HPDE6-E6E7 (cell line): ENCODE measurements around the gene FGF1.
A peak's percentile ranks its signal among the peaks of the same experiment; 100 is the strongest.

Experiments
- DNase-seq: peaks from one replicate; pipeline ENCODE4 v3.0.0; 2011; ENCODE audit warnings: missing footprints; ENCODE audit errors: extremely low spot score

FGF1 gene

DNA sequence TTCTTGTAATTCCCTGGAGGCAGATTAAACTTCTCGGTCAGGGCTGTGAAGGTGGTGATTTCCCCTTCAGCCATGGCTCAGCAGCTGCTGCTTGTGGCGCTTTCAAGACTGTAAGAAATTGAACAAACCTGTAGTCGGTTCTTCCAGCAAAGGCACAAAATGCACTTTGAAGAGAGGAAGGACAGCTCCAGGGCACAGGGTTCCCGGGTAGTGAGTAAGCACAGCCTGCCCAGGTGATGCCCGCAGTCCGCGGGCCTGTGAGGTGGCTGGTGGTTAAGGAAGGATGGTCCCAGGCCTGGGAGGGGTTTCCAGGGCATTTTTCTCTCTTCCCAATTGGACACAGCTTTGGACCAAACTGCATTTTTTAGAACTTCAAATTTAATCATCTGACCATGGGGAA lies 71.8 kb downstream of the FGF1 start:
- DNase-seq = no peak

DNA sequence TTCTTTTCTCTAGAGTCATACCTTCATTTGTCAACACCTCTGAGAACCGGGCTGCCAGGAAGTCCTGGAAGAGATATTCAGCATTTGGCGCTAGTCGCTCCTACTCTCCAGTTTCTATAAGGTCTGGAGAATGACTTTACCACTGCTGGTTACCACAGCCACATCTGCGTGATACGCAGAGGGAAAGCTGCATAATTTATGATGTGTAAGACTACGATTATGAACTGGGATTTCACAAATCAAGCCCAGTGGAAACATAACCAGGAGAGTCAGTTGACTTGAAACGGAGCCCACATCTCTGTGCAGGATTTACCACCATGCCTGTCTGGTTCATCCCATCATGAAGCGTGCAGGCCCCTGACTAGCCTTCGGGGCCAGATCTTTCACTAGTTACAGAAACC lies 72.6 kb downstream of the FGF1 start:
- DNase-seq = no peak

DNA sequence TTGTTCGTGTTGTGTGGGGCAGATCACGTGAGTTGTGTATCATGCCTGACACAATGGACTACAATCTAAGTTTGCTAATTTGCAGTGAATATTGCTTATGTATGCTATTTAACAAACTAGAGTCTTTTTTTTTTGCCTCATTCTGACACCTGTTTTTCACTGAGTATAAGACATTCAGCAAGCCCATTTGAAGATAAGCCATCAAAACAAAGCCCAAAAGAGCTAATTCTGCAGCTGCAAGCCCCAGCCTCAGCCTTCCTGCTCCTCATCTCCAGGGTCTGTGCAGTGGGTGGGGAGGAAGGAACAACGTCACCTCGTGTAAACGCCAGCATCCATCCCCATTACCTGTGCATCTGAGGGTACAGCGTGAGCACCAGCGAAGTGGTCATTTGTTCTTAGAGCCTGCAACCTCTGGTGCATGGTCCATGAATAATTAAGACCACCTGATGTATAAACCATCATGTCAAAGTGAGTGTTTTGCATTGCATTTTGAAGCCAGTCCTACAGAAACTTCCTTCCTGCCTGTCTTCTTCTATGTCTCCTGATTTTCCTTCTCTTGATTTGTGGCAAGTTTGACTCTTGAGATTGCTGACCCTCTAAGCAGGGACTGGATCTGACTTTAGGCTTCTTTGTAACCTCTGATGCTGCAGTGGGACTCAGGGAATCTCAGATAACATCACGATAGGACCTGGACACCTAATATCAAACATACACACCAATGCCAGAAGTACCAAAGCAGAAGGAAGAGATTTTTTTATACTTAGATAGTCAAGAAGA lies 73.2 kb downstream of the FGF1 start:
- no peak for DNase-seq

DNA sequence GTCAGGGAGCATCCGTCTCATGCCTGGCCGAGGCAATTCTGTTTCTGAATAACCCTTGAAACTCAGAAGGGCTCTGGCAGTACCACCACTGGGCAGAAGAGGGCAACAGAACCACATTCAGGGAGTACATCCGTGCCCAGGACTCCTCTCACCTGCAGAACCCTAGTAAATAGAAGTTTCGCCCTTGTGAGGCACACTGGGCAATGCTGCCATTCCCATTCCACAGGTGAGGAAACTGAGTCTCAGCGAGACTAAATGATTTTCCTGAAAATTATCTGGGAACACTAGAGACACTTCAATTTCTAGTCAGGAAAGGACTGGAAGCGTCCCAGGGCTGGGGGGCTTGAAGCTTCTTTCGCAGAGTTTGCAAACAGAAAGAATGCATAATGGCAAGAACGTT lies 74.7 kb downstream of the FGF1 start:
- DNase-seq = peak; percentile 70

DNA sequence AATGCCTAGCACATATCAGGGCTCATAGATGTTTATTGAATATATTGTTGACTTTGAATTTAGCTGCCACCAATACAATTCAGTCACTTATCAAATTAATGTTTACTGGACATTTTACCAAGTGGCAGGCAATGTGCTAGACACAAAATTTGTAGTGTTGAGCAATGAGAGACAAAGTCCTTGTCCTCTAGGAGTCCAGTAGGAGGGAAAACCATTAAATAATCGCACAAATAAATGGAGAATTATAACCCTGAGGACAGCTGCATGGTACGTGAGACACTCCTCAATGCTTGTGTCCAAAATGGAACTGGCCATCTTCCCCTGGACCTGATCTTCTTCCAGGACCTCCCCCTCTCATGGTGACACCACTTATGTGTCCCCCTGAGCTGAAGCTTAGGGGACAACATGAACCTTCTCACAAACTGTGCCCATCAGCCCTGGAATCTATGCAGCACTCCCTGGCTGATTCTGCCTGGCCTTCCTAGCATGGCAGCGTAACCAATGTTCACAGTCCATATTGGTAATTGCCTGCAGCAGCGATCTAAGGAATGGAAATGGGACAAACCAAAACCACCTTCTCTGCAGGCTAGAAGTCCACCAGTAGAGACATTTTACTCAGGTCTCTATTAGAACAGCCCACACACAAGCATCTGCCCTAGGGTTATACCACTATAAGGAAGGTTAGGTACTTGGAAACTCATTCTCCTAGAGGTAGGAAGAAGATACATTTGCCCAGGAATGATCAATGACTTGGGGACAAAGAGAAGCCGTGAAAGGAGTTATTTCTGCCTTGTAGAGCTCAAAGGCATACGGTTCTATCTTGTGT lies 75.5 kb downstream of the FGF1 start:
- DNase-seq = no peak

GRCh38 chr5:142609142-142609541 lies 76.7 kb downstream of the FGF1 start:
- DNase-seq = no peak

DNA sequence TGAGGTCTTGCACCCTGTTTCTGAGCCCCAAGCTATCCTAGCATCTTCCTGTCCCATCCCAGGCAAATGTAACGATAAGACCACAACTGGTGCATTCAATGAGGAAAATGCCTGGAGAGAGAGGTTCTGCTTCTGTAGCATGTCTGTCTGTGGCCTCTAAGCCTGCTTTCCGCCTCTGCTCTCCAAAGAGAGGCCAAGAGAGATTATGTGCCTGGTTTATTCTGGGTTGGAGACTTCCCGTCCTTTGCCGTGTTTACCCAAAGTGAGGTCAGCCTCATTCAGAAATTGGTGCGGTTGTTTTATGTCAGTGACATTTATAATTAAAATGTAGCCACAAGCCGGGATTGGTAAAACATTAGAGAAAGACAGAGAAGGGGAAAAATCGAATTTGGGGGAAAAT lies 77.8 kb downstream of the FGF1 start:
- DNase-seq = no peak

DNA sequence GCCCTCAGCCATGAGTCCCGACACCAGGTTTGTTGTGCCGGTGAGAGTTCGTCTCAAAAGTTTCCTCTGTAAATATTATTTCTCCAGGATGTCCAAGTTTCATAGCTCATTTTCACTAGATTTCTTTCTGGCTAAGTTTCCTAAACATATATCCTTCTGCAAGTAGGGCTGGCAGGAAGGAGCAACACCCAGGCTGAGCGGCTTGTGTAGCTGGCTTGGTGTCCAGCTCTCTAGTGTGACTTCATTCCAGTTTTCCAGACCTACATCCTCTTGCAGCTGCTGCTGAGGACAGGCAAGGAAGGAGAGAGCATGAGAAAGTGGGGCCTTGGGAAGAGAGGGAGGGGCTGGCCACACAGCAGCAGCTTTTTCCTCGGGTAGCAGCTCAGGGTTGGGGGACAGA lies 80.3 kb downstream of the FGF1 start:
- no peak for DNase-seq

GRCh38 chr5:142602720-142603245 lies 83.1 kb downstream of the FGF1 start:
- DNase-seq = peak; percentile 74

GRCh38 chr5:142601432-142601831 lies 84.5 kb downstream of the FGF1 start:
- DNase-seq = no peak

- no peak for DNase-seq
Measured at GRCh38 chr5:142600611-142601358, 85.1 kb downstream of the FGF1 start.

DNA sequence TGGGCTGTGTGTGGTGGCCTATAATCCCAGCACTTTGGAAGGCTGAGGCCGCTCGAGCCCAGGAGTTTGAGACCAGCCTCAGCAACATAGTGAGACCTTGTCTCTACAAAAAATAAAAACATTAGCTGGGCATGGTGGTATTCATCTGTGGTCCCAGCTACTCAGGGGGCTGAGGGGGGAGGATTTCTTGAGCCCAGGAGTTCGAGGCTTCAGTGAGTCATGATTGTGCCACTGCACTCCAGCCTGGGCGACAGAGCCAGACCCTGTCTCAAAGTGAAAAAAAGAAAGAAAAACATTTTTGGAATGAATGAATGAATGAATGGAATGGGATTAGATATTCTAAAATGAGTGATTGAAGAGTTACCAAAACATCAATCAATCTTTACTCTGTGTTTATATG lies 85.8 kb downstream of the FGF1 start:
- DNase-seq = no peak

GRCh38 chr5:142598338-142598700 lies 87.6 kb downstream of the FGF1 start:
- no peak for DNase-seq

- peak; percentile 60 for DNase-seq
Measured at GRCh38 chr5:142597546-142598337, 88.1 kb downstream of the FGF1 start.

GRCh38 chr5:142597025-142597424 lies 88.9 kb downstream of the FGF1 start:
- no peak for DNase-seq

GRCh38 chr5:142592365-142592764 lies 93.5 kb downstream of the FGF1 start:
- DNase-seq = no peak

DNA sequence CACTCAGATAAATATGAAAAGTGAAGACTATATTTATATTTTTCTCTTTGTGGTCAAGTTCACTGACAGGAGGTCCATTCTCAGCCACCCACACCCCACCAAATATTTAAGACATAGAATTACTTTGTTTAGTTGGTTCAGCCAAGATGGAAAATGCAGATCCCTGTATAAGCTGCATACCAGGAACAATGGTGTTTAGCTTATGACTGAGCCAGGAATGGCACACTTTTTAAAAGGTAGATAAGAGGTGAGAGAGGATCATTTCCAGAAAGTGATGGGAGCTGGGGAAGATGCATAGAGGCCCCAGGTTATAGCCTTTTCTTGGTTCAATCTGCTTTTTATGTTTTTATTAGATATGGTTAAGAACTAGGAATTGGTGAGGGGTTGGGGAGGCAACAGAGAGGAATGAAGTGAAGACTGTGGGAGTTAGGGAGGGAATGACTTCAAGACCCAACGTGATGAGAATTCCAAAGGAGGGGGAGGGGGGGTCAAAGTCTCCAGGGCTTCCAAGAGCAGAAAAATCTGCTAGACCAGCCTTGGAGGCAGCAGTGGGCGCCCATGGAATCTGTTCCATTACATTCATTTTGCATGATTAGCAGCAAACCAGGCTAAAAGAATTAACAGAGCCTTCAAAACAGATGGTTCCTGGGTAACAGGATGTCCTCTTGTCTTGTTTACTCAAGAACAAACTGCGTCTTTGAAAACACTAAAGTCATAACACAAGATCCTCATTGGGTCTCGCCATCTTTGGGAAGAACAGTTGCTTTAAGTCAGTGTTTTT lies 95.2 kb downstream of the FGF1 start:
- DNase-seq = no peak

DNA sequence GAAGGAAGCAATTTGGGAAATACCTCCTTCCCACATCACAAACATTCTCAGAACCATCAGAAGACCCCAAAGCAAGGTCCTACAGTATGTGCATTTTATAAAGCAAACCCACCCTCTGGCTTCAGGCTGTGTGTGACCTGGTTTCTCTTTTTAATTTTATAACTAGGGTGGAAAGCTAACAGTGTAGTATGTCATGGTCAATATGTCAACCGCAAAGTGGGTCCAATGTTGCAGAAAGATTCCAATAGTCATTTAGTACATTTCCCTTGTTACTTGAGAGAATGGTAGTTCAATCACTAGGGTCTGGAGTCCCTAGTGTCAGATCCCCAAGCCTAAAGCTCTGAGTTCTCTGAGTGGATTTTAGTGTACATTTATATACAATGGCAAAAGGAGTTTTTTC lies 96.2 kb downstream of the FGF1 start:
- no peak for DNase-seq

GRCh38 chr5:142587354-142587965 lies 98.4 kb downstream of the FGF1 start:
- no peak for DNase-seq

DNA sequence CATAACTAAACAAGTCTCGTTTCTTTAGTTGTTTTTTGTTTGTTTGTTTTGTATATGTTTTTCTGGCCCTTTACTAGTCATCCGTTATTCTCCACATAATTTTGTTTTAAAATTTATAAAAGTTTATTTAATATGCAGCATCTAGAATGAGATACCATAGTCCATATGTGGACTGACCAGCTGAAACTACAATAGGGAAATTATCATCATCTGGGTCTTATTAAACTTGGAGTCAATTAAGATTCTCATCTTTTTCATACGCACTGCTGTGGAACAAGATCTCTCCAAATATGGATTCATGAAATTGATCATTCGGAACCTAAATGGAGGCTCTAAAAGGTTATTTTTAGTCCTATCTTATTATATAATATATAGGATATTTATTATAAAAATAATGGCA lies 99.3 kb downstream of the FGF1 start:
- DNase-seq = no peak
